Renal pelvis (tissue), 4 donors: Measurements from ENCODE around the gene PSMC2. TPM values are rescaled to one million over a fixed set of nuclear protein-coding genes. Genes with fewer than 3 reads are reported as not detected.
"Not testable (repeated sequence)": the region's sequence is repeated elsewhere in the genome, so short reads cannot be mapped to it uniquely, and the experiment has no call there.

Source experiments
- DNase-seq: peaks from one replicate; pipeline ENCODE4 v3.0.0-alpha.2; 2013
- polyA plus RNA-seq, 3 donors: library from polyadenylated mRNA; unstranded; fragments of 120-200 nt; gene quantifications; one replicate each; pipeline ENCODE4 v1.2.1, GENCODE V29; 2013; ENCODE audit not compliant: insufficient read length in 3 of 3

Gene PSMC2
- polyA plus RNA-seq, 3 donors = 107 to 119 (median 112) TPM

GRCh38 chr7:103348959-103349358, 1.5 kb downstream of the PSMC2 start:
- DNase-seq = no peak

- DNase-seq = no peak
These were observed 2.4 kb downstream of the PSMC2 start for GRCh38 chr7:103349805-103350204.

- no peak for DNase-seq
These were observed 22.0 kb downstream of the PSMC2 start for GRCh38 chr7:103369432-103369831.

GRCh38 chr7:103373866-103374643, 26.6 kb downstream of the PSMC2 start:
- no peak for DNase-seq

GRCh38 chr7:103379270-103379975, 32.0 kb downstream of the PSMC2 start:
- DNase-seq = no peak

- DNase-seq = no peak
These were observed 33.1 kb downstream of the PSMC2 start for GRCh38 chr7:103380395-103381191.

GRCh38 chr7:103381280-103382031, 34.0 kb downstream of the PSMC2 start:
- DNase-seq = no peak

GRCh38 chr7:103382032-103382402, 34.6 kb downstream of the PSMC2 start:
- DNase-seq = no peak

- no peak for DNase-seq
These were observed 39.8 kb downstream of the PSMC2 start for GRCh38 chr7:103387242-103387641.

- DNase-seq = no peak
These were observed 41.2 kb downstream of the PSMC2 start for GRCh38 chr7:103388469-103389140.

- DNase-seq = no peak
These were observed 41.8 kb downstream of the PSMC2 start for GRCh38 chr7:103389263-103389662.

GRCh38 chr7:103391150-103391549, 43.7 kb downstream of the PSMC2 start:
- DNase-seq = no peak

GRCh38 chr7:103391976-103392375, 44.5 kb downstream of the PSMC2 start:
- no peak for DNase-seq

- no peak for DNase-seq
These were observed 47.1 kb downstream of the PSMC2 start for GRCh38 chr7:103394566-103394965.

- no peak for DNase-seq
These were observed 47.6 kb downstream of the PSMC2 start for GRCh38 chr7:103395071-103395470.

- DNase-seq = no peak
These were observed 49.0 kb downstream of the PSMC2 start for GRCh38 chr7:103396471-103396870.

- no peak for DNase-seq
These were observed 51.2 kb downstream of the PSMC2 start for GRCh38 chr7:103398483-103399127.

- DNase-seq = not testable (repeated sequence)
These were observed 52.2 kb downstream of the PSMC2 start for GRCh38 chr7:103399687-103400086.

- not testable (repeated sequence) for DNase-seq
These were observed 58.6 kb downstream of the PSMC2 start for GRCh38 chr7:103405789-103406613.

- DNase-seq = no peak
These were observed 64.7 kb downstream of the PSMC2 start for GRCh38 chr7:103412151-103412550.
